ENCODE results near the gene SULT2B1.

DNA sequence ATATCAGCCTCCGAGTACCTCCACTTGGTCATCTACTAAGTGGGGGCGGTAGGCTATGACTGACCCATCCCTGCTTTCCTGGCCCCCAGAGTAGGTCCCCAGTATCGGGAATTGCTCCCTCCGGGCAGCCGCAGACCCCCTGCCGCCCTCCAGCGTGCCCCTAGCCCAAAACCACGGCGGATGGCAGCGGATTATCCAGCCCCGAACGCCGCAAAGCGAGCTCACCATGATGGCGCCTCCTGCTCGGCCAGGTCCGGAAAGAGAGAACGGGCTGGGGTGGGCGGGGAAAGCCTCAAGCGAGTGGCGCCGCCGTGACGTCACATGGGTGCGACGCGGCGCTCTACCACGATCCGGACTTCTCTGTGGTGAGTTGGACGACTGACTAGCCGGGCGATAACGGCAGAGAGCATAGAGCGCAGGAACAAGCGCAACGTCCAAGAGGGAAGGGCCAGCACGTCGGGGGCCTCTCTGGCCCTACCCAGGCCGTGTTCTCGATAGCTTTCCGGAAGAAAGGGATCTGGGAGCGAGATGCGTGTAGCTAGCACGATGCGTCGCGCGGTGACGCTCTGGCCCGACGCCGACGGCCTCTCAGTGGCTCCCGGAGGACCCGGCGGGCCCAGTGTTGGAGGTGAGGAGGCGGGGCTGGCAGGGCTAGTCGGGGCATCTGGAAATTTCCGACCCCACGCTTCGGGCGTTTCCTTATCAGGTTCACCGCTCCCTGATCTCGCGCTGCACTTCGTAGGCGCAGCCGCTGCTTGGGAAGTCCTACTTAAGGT, 67.1 kb downstream of the SULT2B1 start, which contains the start of the genes RPL18 and SPHK2:
- no peak for TF ChIP-seq CTCF (IDR thresholded peaks at IDR 0.05)
- TF ChIP-seq EZH2 (IDR thresholded peaks at IDR 0.05) = no peak
- no peak for TF ChIP-seq EZH2phosphoT487 (IDR thresholded peaks at IDR 0.05)
